H7 (cell line): ENCODE results near the gene HDGF. TPM values are rescaled to one million over a fixed set of nuclear protein-coding genes. Genes with fewer than 3 reads are reported as not detected.
A peak's percentile ranks its signal among the peaks of the same experiment; 100 is the strongest.

ENCODE experiments used
- DNase-seq: peaks from one replicate; pipeline ENCODE4 v3.0.0; 2012
- H3K27me3 ChIP-seq: 2 replicates; pipeline ENCODE4 v1.6.0; 2011; ENCODE audit warnings: mild to moderate bottlenecking, low read length; ENCODE audit not compliant: control insufficient read depth, insufficient read depth
- H3K36me3 ChIP-seq: replicated peaks from 2 replicates; pipeline ENCODE4 v1.5.1; 2011; ENCODE audit warnings: low read length; ENCODE audit not compliant: control insufficient read depth, insufficient read depth
- H3K4me3 ChIP-seq: 2 replicates; pipeline ENCODE4 v1.5.1; 2011; ENCODE audit warnings: low read depth, mild to moderate bottlenecking, control low read depth, low read length, moderate library complexity; ENCODE audit not compliant: insufficient read depth
- total RNA-seq: library from RNA; depleted of rRNA; stranded (reverse); fragments of >200 nt; shearing (Covaris generic); gene quantifications from 2 replicates; pipeline ENCODE4 v1.2.3, GENCODE V29; 2014

The HDGF gene
- total RNA-seq, 1 experiment from 2014 or later, result 515 TPM

GRCh38 chr1:156744786-156745419 is 6.6 kb downstream of the HDGF start:
- no peaks in the 10 kb centered on the region for H3K27me3 ChIP-seq
- peaks cover 11% of the 10 kb centered on the region for H3K36me3 ChIP-seq
- no peak overlapping the region for H3K4me3 ChIP-seq
- no peak for DNase-seq

- Histone ChIP-seq H3K27me3 (no peaks in the 10 kb centered on the region), H3K4me3 (no peak overlapping the region), H3K36me3 (peaks cover 11% of the 10 kb centered on the region)
- no peak for DNase-seq
These were observed 7.1 kb downstream of the HDGF start for GRCh38 chr1:156744344-156744743.

- DNase-seq, result no peak
- H3K36me3 ChIP-seq, result peaks cover 11% of the 10 kb centered on the region
- no peaks in the 10 kb centered on the region for H3K27me3 ChIP-seq
- H3K4me3 ChIP-seq, result no peak overlapping the region
These were observed 7.8 kb downstream of the HDGF start for GRCh38 chr1:156743367-156744302.

GRCh38 chr1:156742801-156743200 is 8.7 kb downstream of the HDGF start:
- Histone ChIP-seq H3K27me3 (no peaks in the 10 kb centered on the region), H3K4me3 (no peak overlapping the region), H3K36me3 (peaks cover 11% of the 10 kb centered on the region)
- DNase-seq, result no peak

GRCh38 chr1:156742017-156742416 is 9.5 kb downstream of the HDGF start:
- Histone ChIP-seq H3K36me3 (peaks cover 13% of the 10 kb centered on the region), H3K27me3 (no peaks in the 10 kb centered on the region), H3K4me3 (no peak overlapping the region)
- no peak for DNase-seq

- no peak for DNase-seq
- Histone ChIP-seq H3K27me3 (no peaks in the 10 kb centered on the region), H3K36me3 (peaks cover 14% of the 10 kb centered on the region), H3K4me3 (peak overlapping the region; percentile 19)
These were observed 9.9 kb downstream of the HDGF start for GRCh38 chr1:156741481-156741983.

- Histone ChIP-seq H3K4me3 (peak within 1 kb of the TSS; percentile 91), H3K27me3 (no peaks in the 10 kb centered on the region), H3K36me3 (peaks cover 18% of the 10 kb centered on the region)
- DNase-seq, result peak; percentile 95
These were observed 10.6 kb downstream of the HDGF start, which contains the start of gene MRPL24 for GRCh38 chr1:156740741-156741480. Gene MRPL24 (minus strand): TSS chr1:156741088. CDS start chr1:156738704, 2,384 bp downstream.

GRCh38 chr1:156740237-156740740 is 11.2 kb downstream of the HDGF start:
- DNase-seq, result no peak
- H3K36me3 ChIP-seq, result peaks cover 18% of the 10 kb centered on the region
- H3K4me3 ChIP-seq, result peak overlapping the region; percentile 91
- no peaks in the 10 kb centered on the region for H3K27me3 ChIP-seq

- peaks cover 11% of the 10 kb centered on the region for H3K36me3 ChIP-seq
- no peak overlapping the region for H3K4me3 ChIP-seq
- DNase-seq, result no peak
- H3K27me3 ChIP-seq, result no peaks in the 10 kb centered on the region
These were observed 12.6 kb downstream of the HDGF start for GRCh38 chr1:156738916-156739315.

GRCh38 chr1:156738407-156738806 is 13.1 kb downstream of the HDGF start:
- H3K36me3 ChIP-seq, result peaks cover 7% of the 10 kb centered on the region

GRCh38 chr1:156733989-156734584 is 17.4 kb downstream of the HDGF start:
- Histone ChIP-seq H3K27me3 (no peaks in the 10 kb centered on the region), H3K4me3 (no peak overlapping the region), H3K36me3 (peaks cover 11% of the 10 kb centered on the region)
- DNase-seq, result no peak

More at GRCh38 chr1:156738407-156738806, 13.1 kb downstream of the HDGF start:
- no peaks in the 10 kb centered on the region for H3K27me3 ChIP-seq
- no peak for DNase-seq
- H3K4me3 ChIP-seq, result no peak overlapping the region

- Histone ChIP-seq H3K27me3 (no peaks in the 10 kb centered on the region), H3K4me3 (peak within 1 kb of the TSS; percentile 98), H3K36me3 (peaks cover 13% of the 10 kb centered on the region)
- DNase-seq, result peak; percentile 95
These were observed 22.6 kb downstream of the HDGF start, which contains the start of gene ISG20L2 for GRCh38 chr1:156728599-156729462. Gene ISG20L2 (minus strand): TSS chr1:156728766. CDS start chr1:156727652, 1,114 bp downstream.
